WI38 (cell line): ENCODE measurements around the gene DTNB.

Experiments used
- H3K4me3 ChIP-seq: 2 replicates; pipeline ENCODE4 v1.5.1; 2011; ENCODE audit warnings: low read depth, mild to moderate bottlenecking, control low read depth, low read length
- CTCF ChIP-seq: IDR thresholded peaks from 2 replicates; pipeline ENCODE4 v1.5.1; 2012; ENCODE audit warnings: low read depth, mild to moderate bottlenecking, control low read depth, low read length

The DTNB gene

GRCh38 chr2:25467743-25468142, 205.6 kb downstream of the DTNB start:
- no peak overlapping the region for H3K4me3 ChIP-seq
- no peak for TF ChIP-seq CTCF

DNA sequence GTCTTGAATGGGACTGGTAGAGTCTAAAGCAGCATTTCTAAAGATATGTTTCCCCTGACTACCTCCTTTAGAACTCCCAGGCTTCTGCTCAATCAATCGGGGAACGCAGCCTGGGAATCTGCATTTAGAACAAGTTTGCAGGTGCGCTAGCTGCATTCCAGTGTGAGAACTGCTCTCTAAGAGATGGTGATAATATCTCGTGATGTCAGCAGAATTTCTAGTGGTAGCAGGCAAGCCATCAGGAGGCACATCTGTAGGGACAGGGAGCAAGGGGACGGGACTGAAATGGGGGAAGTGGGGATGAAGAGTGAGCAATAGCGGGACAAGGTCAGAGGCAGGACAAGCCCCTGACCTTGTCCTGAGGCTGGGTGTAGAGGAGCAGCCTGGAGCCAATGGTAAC, 211.4 kb downstream of the DTNB start:
- no peak for TF ChIP-seq CTCF
- no peak overlapping the region for H3K4me3 ChIP-seq

DNA sequence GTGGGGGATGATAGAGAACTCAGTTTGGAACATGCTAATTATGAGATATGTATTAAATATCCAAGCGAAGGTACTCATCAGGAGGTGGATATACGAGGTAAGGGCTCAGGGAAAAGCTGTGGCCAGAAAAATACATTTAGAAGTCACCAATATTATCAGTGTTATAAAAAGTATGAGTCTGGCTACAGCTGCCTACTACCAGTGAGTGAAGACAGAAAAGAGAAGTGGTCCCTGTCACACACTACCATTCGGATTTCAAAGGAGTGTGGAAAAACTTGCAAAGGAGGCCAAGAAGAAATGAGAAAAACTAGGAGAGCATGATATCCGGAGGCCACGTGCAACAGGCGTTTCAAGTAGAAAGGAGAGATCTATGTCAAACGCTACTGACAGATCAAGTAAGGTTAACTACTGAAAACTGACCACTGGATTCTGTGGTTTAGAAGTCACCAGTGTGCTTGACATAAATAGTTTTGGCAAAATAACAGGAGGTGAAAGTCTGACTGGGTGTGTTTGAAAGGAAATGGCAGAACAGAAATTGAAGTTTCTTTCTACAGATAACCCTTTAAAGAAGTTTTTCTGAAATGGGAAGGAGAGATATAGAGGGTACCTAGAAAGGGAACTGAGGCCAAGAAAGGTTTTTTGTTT, 213.0 kb downstream of the DTNB start:
- no peak overlapping the region for H3K4me3 ChIP-seq
- no peak for TF ChIP-seq CTCF

- TF ChIP-seq CTCF, result no peak
- no peak overlapping the region for H3K4me3 ChIP-seq
Measured at GRCh38 chr2:25454824-25455611, 218.4 kb downstream of the DTNB start.

GRCh38 chr2:25453199-25453905, 220.0 kb downstream of the DTNB start:
- H3K4me3 ChIP-seq, result no peak overlapping the region
- no peak for TF ChIP-seq CTCF

GRCh38 chr2:25448808-25449207, 224.6 kb downstream of the DTNB start:
- no peak overlapping the region for H3K4me3 ChIP-seq
- no peak for TF ChIP-seq CTCF

DNA sequence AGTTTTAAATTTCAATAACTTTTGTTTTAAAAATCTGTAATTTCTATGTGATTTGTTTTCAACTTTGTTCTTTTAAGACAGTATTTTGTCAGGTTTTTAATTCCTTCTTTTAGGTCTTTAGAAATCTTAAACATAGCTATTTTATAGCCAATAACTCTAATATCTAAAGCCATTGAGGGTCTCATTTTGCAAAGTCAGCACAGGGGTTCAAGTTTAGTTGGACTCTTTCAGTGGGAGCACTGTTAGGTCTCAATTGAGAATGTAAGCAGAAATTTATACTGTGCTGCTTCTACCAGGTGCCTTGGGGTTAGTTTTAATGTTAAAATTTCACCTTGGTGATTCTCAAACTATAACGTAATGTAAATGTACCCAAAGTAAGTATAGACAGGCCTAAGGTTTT, 226.4 kb downstream of the DTNB start:
- no peak for TF ChIP-seq CTCF
- H3K4me3 ChIP-seq, result no peak overlapping the region
